Hematopoietic multipotent progenitor cell treated with erythropoietin and hydrocortisone succinate and interleukin-3 and kit ligand, for 4 days (in vitro differentiated cells): ENCODE results near the gene PLA2G15.

Source experiments
- DNase-seq: peaks from one replicate; pipeline ENCODE4 v3.0.0-alpha.2; 2015

PLA2G15 gene, protein sequence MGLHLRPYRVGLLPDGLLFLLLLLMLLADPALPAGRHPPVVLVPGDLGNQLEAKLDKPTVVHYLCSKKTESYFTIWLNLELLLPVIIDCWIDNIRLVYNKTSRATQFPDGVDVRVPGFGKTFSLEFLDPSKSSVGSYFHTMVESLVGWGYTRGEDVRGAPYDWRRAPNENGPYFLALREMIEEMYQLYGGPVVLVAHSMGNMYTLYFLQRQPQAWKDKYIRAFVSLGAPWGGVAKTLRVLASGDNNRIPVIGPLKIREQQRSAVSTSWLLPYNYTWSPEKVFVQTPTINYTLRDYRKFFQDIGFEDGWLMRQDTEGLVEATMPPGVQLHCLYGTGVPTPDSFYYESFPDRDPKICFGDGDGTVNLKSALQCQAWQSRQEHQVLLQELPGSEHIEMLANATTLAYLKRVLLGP

DNA sequence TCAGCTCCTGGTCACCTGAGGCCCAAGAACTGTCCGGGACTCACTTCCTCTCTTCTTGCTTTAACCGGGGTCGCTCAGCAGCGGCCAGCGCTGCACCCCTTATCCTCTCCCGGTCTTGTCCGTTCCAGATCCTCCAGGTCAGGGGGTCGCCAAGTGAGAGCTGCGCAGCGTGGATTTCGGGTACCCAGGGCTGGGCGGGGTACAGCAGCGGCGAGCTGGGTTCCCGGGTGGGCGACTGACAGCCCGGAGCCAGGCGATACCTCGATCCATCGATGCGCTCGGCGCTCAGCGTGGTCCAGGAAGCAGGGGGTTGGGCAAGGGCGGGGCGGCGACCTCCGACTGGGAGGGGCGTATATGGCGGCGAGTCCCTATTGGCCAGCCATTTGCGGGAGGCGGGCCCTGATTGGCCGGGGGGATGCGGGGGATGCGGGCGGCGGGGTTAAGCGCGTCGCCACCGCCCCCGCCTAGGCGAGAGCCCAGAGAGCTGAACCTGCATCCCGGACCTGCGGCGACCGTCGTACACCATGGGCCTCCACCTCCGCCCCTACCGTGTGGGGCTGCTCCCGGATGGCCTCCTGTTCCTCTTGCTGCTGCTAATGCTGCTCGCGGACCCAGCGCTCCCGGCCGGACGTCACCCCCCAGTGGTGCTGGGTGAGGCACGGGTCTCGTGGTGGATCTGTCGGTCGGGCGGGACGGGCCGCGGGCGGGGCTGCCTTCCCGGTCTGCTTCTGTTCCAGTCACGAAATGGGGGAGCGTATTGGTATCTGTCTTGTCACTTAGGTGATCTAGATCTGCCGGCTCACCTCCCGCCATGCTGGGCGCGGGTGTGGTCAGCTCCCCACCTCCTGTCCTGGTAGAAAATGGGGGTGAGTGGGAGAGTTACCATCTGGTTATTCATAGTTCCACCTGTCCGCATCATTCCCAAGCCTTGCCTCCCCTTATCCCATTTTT is at the start of gene PLA2G15:
PLA2G15 (plus strand) TSS at position 471 of the 951 bp plus-strand sequence; CDS start at position 525, 54 bp downstream.
- DNase-seq: peak; percentile 96

DNA sequence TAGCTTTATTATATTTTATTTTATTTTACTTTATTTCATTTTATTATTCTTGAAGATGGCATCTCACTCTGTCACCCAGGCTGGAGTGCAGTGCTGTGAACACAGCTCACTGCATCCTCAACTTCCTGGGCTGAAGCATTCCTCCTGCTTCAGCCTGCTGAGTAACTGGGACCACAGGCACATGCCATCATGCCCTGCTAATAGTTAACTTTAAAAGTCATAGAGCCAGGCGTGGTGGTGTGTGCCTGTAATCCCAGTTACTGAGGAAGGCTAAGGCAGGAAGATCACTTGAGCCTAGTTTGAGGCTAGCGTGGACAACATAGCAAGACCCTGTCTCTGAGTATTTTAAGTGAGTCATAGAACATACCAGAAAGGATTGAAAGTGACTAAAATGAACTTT is 47.9 kb upstream of the PLA2G15 start:
- DNase-seq: no peak

DNA sequence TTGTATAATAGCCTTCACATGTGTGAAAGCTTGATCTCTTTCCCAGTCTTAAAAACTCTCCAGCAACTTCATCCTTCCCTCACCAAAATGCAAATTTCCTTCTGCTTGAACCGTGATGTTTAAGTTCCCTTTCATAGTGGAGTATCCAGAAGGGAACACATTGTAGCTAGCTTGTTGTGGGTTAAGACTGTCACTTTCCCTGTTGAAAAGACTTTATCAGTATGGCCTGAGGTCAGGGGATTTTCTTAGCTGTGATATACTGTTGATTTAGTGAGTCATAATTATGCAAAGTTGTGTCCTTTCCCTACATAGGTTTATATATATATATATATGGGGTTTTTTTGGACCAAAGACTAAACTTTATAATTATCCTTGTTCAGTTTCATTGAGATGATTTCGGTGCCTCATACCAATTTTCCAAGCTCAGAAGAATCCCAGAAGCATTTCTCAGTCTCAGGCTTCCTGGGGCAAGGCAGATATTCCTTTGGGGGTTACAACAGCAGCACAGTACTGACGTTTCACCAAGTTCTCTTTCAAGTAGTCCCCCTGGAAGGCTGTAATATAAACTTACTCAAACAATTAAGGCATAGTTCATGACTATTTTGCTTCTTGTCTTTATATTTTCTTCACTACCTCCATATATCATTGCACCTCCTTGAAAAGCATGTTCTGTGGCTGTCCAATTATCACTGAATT is 44.9 kb upstream of the PLA2G15 start:
- DNase-seq: peak; percentile 10

DNA sequence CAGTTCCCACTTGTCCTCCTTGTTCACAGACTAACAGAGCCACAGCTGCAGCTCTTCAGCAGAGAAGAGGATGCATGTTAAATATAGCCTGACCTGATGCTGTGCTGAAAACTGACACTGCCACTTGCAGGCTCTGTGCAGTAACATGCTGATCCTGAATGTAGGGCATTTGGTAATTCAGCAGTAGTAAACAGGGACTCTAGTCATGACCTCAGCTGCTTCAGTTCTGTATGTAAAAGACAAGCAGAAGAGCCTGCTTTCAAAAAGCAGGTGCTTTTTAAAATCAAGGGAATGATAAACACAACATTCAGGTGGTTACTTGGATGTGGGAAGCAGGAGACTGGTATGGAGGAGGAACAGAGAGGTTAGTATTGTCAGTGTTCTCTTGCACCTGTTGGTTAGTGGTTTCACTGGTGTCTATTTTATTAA is 43.1 kb upstream of the PLA2G15 start:
- DNase-seq: no peak

DNA sequence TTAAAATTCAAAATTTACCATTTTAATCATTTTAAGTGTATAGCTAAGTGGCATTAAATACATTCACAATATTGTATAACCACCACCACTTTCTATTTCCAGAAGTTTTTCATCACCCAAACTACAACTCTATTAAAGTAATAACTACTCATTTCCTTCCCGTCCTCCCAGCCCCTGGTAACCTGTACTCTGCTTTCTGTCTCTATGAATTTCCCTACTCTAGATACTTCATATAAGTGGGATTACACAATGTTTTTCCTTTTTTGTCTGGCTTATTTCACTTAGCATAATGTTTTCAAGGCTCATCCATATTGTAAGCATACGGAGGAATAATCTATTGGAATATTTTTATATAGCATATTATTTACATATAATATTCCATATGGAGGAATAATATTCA is 38.9 kb upstream of the PLA2G15 start:
- no peak for DNase-seq

DNA sequence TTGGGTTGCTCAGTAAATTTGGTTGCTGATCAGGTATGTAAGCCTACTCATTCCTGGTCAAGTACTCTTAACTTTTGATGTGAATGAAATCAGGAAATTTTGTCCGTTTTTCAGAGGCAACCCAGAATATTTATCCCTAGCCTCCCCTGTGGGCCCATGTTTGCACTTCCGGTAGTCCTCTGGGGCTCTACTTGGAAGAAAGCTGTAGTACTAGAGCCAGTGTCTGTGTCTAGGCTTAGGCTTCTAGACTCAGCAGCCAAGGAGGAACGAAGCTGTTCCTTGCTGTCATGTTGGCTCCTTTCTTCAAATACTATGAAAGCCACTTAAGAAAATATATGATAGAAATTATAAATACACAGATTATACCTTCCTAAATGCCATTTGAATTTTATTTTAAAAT is 30.4 kb upstream of the PLA2G15 start:
- DNase-seq: no peak

DNA sequence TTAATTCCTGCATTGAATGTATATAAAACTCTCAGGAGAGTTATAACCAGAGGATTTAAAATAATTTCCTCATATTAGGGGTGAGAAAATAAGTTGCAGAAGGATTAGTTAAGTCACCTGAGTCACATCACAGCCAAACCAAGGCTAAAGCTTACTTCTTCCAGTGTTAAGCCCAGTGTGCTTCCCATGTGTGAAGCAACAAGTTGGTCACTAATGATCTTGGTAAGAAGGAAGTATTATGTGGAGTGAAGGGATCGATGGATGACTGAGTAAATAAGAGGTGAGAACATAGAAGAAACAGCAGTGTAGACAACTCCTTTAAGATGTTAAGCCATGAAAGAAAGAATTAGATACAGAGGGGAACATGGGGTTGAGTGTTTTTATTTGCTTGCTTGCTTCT is 29.9 kb upstream of the PLA2G15 start:
- DNase-seq: no peak

DNA sequence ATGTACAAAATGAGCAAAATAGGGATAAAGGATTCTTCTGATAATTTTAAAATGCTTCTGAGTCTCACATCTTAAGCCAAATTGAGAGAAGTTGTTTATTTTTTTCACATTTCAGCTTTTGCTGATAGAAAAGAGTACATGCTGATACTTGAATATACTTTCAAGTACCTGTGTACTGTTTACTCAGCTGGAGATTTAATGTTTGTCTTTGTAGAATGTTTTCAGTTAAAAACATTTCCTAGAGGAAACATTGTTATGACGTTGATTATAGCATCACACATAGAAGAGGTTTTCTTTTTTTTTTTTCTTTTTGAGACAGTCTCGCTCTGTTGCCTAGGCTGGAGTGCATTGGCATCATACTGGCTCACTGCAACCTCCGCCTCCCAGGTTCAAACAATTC is 28.9 kb upstream of the PLA2G15 start:
- no peak for DNase-seq

DNA sequence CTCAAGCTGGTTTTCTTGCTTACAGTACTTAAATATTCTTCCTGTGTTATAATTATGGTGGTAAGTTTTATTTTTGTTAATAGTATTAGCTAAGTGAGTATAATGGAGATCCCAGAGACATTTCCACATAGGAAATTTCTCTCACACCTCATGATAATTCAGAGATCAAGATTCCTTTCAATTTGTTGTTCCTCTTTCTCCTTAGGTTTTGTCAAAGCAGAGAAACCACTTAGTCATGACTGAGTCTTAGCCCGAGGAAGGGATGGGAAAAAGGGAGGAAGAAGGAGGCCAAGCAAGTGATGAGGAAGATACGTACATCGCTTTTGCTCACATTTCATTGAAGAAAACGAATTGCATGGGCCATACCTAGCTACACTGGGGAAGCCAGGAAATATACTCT is 27.7 kb upstream of the PLA2G15 start:
- no peak for DNase-seq

DNA sequence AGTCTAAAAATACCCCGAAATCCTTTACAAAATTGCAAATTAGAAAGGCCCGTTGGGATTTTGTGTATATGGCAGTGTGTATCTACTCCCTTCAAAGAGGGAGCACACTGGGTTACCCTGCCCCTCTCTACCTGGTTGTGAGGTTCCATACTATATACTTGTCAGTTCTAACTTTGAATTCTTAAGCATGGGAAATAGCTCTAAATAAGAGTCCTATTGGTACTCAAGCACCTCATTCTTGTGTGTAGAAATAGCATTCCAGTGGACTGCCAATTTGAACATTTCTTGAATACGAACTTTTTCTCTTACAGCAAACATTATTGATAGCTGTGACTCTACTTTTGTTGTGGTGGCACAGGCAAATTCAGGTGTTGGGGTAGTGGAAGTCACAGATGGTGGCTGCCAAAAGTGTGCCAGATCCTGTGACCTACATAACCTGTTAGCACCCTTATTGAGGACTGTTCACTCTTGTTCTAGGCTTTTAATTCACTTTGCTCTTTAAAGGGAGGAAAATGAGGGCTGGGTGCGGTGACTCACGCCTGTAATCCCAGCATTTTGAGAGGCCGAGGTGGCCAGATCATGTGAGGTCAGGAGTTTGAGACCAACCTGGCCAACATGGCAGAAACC is 25.3 kb upstream of the PLA2G15 start:
- no peak for DNase-seq

DNA sequence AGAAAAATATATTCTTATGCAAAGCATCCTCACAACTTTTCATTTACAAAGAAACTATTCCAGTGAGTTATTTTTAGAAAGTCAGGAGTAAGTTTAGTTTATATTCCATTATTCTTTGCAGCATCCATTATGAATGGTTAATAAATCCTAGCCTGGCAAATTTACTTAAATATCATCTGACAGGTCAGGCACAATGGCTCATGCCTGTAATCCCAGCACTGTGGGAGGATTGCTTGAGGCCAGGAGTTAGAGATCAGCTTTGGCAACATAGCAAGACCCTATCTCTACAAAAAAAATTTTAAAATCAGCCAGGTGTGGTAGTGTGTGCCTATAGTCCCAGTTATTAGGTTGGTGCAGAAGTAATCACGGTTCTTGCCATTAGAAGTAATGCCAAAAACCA is 22.1 kb upstream of the PLA2G15 start:
- DNase-seq: no peak

DNA sequence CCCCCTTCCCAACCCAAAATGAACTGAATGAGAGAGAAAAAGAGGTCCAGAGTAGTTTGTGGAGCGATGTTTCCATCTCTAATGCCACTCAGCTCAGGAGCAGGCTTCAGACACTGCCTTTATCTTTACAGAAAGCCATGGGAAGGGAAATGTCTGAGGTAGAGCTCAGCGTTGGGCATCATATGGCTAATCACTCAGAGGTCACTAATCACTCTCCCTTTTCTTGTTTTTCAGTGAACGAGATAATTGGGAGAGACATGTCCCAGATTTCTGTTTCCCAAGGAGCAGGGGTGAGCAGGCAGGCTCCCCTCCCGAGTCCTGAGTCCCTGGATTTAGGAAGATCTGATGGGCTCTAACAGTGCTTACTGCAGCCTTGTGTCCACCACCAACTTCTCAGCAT is 19.1 kb upstream of the PLA2G15 start:
- DNase-seq: no peak

DNA sequence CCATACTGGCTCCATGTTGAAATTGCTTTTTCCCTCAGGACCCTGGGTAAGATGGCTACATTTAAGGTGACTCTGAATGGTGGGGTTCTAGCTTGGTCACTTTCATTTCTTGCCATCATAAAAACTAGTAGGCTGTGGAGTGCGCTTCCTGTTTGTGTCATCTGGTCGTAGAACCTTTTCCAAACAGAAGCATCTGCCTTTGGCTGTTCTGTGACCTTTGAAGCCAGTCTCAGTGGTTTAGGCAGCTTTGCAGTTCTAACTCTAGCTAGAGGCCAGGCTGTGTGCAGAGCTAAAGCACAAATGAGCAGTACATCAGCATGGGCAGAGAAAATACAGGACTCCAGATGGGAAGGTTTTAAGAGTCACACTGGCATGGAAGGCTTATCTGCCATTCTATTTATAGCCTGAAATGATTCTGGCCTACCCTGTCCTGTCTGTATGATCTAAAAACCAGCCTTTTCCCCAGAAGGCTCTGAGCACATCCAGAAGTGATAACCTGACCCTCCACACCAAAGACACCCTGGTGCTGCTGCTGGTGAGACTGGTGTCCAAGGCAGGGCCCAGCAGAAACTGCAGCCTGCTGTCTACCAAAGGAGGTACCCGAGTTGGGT is 17.9 kb upstream of the PLA2G15 start:
- DNase-seq: no peak

DNA sequence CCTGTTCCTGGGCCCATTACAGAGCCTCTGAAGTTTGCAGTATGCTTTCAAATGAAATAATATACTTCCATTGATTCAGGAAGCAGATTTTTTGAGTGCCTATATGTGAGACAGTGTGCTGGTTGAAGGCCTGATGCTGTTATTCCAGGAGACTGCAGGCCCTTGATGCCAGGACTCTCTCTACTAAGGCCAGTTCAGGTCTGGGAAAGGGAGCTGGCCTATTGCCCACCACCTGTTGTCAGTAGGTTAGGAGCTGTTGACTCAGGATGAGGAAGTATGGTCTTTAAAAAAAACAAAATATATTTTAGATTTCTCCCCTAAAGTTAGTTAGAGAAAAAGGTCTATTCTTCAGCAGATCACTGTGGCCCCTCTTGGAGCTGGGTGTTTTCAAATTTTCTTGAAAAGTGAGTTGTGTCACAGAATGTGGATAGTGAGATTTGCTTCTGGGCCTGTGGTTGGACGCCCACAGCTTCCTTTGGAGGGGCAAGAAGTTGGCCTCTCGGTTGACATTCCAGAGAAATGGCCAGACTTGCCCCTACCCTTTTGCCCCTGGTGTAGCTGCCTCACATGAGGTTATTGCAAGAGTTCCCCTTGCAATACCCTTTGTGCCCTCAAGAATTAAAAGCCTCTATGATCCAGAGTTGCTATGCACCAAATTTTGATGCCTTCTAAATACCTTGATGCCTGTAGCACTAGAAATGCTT is 17.2 kb upstream of the PLA2G15 start:
- peak; percentile 38 for DNase-seq

DNA sequence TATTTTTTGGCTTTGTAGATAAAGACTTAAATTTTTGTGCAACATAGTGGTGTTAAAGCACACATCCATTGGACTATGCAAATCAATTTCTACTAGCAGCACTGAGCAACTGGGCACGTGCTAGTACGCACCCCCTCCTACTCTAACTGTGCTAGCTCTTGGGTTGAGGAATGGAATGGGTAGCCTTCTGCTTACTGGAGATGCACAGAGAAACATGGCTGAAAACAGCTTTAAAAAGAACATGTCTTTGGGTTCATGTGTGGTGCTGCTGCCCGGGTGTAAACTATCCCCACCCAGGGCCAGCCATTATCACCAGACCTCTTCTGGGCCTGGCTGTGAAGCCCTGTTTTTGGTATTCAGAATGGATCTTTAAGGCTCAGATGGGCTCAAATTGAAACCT is 16.5 kb upstream of the PLA2G15 start:
- no peak for DNase-seq

DNA sequence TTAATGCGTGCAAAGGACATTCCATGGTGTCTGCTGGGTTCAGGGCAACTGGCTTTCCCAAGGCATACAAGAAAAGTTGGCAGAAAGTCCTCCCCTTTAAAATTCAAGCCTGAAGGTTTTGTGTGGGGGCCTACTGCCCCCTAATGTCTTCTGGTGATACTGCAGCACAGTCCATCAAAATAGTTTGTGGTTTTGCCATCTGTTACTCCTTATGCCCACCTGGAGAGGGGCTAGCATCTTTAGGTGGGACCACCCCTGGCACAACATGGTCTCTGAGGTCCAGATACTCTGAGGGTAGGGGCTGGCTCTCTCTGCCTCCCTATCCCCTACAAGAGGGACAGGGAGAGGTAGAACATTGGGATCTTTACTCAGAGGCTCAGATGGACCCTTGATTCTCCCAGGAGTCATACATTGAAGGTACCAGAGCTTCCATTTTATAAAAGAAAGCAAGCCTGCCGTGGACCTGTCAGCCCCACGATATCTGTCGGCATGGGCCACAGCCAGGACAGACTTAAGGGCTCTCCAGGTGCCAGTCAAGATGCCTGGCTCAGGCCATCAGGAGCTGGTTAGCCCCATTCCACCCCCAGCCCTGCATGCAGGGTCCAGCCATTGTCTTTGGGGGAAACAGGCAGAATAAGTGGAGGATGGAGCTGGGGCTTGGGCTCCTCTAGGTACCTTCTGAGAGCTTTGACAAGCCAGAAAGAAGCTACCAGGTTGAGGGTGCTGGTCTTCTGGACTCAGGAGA is 15.6 kb upstream of the PLA2G15 start:
- peak; percentile 78 for DNase-seq

DNA sequence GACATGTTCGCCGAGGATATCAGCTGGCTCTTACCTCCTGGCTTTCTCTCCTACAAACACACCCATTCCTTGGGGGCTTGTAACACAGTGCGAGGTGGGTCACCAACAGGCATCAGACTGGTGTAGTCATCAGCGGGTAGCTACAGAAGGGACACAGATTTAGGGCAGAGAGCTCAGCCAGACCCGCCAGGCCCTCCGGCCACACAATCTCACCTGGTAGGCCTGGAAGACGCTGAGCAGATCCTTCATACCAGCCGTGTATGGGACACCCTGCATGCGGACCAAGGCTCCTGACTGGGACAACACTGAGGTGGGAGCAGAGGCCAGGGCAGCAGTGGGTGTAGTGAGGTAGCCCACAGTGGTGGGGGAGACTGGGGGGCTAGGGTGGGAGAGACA is 15.0 kb upstream of the PLA2G15 start:
- no peak for DNase-seq

DNA sequence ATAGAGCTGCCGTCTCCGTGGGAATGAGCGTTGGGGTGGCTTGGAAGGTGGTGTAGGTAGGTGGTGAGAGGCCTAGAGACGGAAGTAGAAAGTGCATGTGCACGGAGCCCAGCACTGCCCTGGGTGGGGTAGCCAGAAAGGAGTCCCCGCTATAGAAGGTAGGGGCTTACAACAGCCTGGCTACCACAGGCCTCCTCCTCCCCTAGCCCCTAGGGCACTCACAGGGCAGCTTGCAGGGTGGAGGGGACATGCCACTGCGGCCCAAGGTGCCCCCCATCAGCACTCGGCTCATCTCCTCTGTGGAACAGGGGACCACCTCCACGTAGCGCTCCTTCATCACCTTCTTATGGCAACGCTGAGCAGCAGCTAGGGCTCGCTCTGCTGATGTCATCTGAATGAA is 14.2 kb upstream of the PLA2G15 start:
- no peak for DNase-seq

DNA sequence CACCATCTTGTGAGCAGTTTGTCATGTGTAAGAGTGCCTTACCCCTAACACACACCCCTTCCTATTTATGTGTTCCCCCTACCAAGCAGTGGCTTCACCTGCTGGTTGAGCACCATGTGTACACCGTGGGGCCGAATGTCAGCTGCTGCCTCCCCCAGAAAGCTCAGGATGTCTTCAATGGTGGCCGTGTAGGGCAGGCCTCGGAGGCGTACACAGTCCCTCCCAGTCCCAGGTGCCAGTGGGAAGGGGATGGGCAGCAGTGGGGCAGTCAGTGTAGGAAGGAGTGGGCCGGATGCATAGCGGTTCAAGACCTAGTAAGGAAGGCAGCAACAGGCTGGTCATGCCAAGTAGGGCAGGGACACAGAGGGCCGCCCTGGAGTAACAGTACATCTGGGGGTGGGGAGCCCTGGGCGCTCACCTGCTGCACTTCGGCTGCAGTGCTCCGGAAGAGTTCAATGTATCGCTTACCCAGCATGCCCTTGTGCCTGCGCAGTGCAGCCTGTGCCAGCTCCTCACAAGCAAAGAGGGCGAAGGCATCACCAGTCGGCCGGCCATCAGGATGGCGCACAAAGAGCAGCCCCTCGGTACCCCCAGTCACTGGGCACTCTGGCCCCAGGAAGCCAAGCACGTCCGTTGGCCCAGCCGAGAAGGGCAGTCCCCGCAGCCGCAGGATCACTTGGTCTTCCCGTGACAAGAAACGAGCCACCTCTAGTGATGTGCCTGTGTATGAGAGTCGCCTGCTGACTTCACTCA is 13.6 kb upstream of the PLA2G15 start:
- DNase-seq: no peak

DNA sequence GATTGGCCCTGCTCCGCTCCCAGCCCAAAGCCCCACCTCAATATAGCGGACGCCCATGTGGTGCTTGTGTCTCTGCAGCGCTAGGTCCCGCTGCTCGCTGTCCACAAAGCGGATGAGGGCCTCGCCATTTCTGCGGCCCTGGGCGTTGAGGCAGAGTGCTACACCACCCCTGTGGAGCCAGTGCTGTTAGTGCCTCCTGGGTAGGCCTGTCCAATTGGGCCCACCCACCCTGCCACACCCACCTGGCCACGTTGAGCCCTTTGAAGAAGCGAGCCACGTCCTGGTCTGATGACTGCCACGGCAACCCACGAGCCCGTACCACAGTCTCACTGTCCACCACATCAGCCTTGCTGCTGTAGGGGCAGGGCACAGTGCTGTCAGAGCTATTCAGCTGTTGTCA is 12.8 kb upstream of the PLA2G15 start:
- DNase-seq: no peak
